NCI-H1105 (cell line): ENCODE data around the gene ASPRV1.

ENCODE experiments used
- DNase-seq: peaks from one replicate; lab custom pipeline; 2025; lab: John Stamatoyannopoulos, UW

ASPRV1 gene

GRCh38 chr2:69988086-69988635, 26.7 kb upstream of the ASPRV1 start:
- no peak for DNase-seq

GRCh38 chr2:69986691-69987090, 25.3 kb upstream of the ASPRV1 start:
- DNase-seq, result no peak

- no peak for DNase-seq
These were observed 24.3 kb upstream of the ASPRV1 start for GRCh38 chr2:69985688-69986087.

GRCh38 chr2:69985216-69985615, 23.8 kb upstream of the ASPRV1 start:
- DNase-seq, result no peak

- no peak for DNase-seq
These were observed 22.0 kb upstream of the ASPRV1 start for GRCh38 chr2:69983392-69983966.

- no peak for DNase-seq
These were observed 18.7 kb upstream of the ASPRV1 start for GRCh38 chr2:69979902-69980807.

- DNase-seq, result no peak
These were observed 16.6 kb upstream of the ASPRV1 start for GRCh38 chr2:69977906-69978482.

GRCh38 chr2:69977186-69977585, 15.8 kb upstream of the ASPRV1 start:
- DNase-seq, result no peak

GRCh38 chr2:69975853-69976462, 14.5 kb upstream of the ASPRV1 start:
- DNase-seq, result no peak

- DNase-seq, result no peak
These were observed 13.9 kb upstream of the ASPRV1 start for GRCh38 chr2:69975136-69975852.

GRCh38 chr2:69973335-69973735, 11.9 kb upstream of the ASPRV1 start:
- DNase-seq, result no peak

- DNase-seq, result no peak
These were observed 11.4 kb upstream of the ASPRV1 start for GRCh38 chr2:69972822-69973221.

GRCh38 chr2:69969991-69970390, 8.6 kb upstream of the ASPRV1 start:
- DNase-seq, result no peak

GRCh38 chr2:69969126-69969983, 7.9 kb upstream of the ASPRV1 start:
- DNase-seq, result no peak

- no peak for DNase-seq
These were observed 7.2 kb upstream of the ASPRV1 start for GRCh38 chr2:69968609-69969008.

GRCh38 chr2:69966496-69966895, 5.1 kb upstream of the ASPRV1 start:
- no peak for DNase-seq

- DNase-seq, result no peak
These were observed 4.5 kb upstream of the ASPRV1 start for GRCh38 chr2:69965756-69966445.

GRCh38 chr2:69964353-69964841, 3.0 kb upstream of the ASPRV1 start:
- DNase-seq, result no peak

- DNase-seq, result no peak
These were observed 1.7 kb upstream of the ASPRV1 start for GRCh38 chr2:69962986-69963730.
